HUES6 (cell line): Measurements from ENCODE around the gene PRAMEF12.
"Not testable (repeated sequence)": the region's sequence is repeated elsewhere in the genome, so short reads cannot be mapped to it uniquely, and the experiment has no call there.

Source experiments
- H3K27ac ChIP-seq: 2 replicates; pipeline ENCODE4 v1.7.0; 2013; ENCODE audit warnings: low read depth, mild to moderate bottlenecking, low read length, inconsistent platforms
- H3K27me3 ChIP-seq: 2 replicates; pipeline ENCODE4 v1.6.1; 2013; ENCODE audit warnings: low read length; ENCODE audit not compliant: control insufficient read depth, insufficient read depth
- H3K36me3 ChIP-seq: 2 replicates; pipeline ENCODE4 v1.6.1; 2013; ENCODE audit warnings: low read length; ENCODE audit not compliant: control insufficient read depth, insufficient read depth
- H3K4me1 ChIP-seq: 2 replicates; pipeline ENCODE4 v1.6.1; 2013; ENCODE audit warnings: low read length; ENCODE audit not compliant: control insufficient read depth, insufficient read depth
- H3K4me3 ChIP-seq: 2 replicates; pipeline ENCODE4 v1.5.1; 2013; ENCODE audit warnings: low read depth, low read length
- H3K9ac ChIP-seq: one replicate; pipeline ENCODE4 v1.6.1; 2013; ENCODE audit warnings: mild to moderate bottlenecking, low read length
- H3K9me3 ChIP-seq: 2 replicates; pipeline ENCODE4 v1.6.1; 2013; ENCODE audit warnings: low read depth, low read length; ENCODE audit not compliant: control insufficient read depth, insufficient read depth

Gene PRAMEF12

GRCh38 chr1:12773438-12773837 lies at the start of gene PRAMEF12:
PRAMEF12 (plus strand) TSS chr1:12773738; CDS start chr1:12774868, 1,130 bp downstream.
- H3K27me3 ChIP-seq: peaks cover 6% of the 10 kb centered on the region; the same call in 1 of the 2 replicates
- no peaks in the 10 kb centered on the region for H3K9me3 ChIP-seq
- no peaks in the 10 kb centered on the region for H3K36me3 ChIP-seq
- no peak within 1 kb of the TSS for H3K27ac ChIP-seq
- H3K9ac ChIP-seq: no peak within 1 kb of the TSS
- no peaks in the 10 kb centered on the region; the same call in 1 of the 2 replicates for H3K4me1 ChIP-seq
- H3K4me3 ChIP-seq: no peak within 1 kb of the TSS

- Histone ChIP-seq H3K36me3 (peaks cover 26% of the 10 kb centered on the region; the same call in 1 of the 2 replicates), H3K4me3 (no peak overlapping the region), H3K27ac (no peak overlapping the region), H3K9ac (no peak overlapping the region), H3K27me3 (no peaks in the 10 kb centered on the region), H3K9me3 (peaks cover 27% of the 10 kb centered on the region), H3K4me1 (no peaks in the 10 kb centered on the region)
These were observed 45.1 kb upstream of the PRAMEF12 start for GRCh38 chr1:12728391-12728790.

- Histone ChIP-seq H3K9me3 (peaks cover 27% of the 10 kb centered on the region), H3K27ac (no peak overlapping the region), H3K36me3 (peaks cover 26% of the 10 kb centered on the region; the same call in 1 of the 2 replicates), H3K27me3 (no peaks in the 10 kb centered on the region), H3K9ac (no peak overlapping the region), H3K4me3 (no peak overlapping the region), H3K4me1 (peaks cover 6% of the 10 kb centered on the region; the same call in 1 of the 2 replicates)
These were observed 43.4 kb upstream of the PRAMEF12 start for GRCh38 chr1:12730156-12730555.

- H3K9me3 ChIP-seq: peaks cover 32% of the 10 kb centered on the region
- not testable (repeated sequence) for H3K9ac ChIP-seq, H3K27ac ChIP-seq
These were observed 42.5 kb upstream of the PRAMEF12 start for GRCh38 chr1:12731084-12731483.

GRCh38 chr1:12734651-12735050 lies 38.9 kb upstream of the PRAMEF12 start:
- no peak overlapping the region for H3K4me3 ChIP-seq
- H3K36me3 ChIP-seq: peaks cover 5% of the 10 kb centered on the region; the same call in 1 of the 2 replicates
- peaks cover 6% of the 10 kb centered on the region; the same call in 1 of the 2 replicates for H3K4me1 ChIP-seq
- H3K9me3 ChIP-seq: peaks cover 17% of the 10 kb centered on the region
- H3K9ac ChIP-seq: no peak overlapping the region
- H3K27me3 ChIP-seq: no peaks in the 10 kb centered on the region
- no peak overlapping the region for H3K27ac ChIP-seq

More at GRCh38 chr1:12731084-12731483, 42.5 kb upstream of the PRAMEF12 start:
- peaks cover 24% of the 10 kb centered on the region; the same call in 1 of the 2 replicates for H3K36me3 ChIP-seq
- H3K4me1 ChIP-seq, H3K4me3 ChIP-seq, H3K27me3 ChIP-seq: not testable (repeated sequence)

- peaks cover 6% of the 10 kb centered on the region; the same call in 1 of the 2 replicates for H3K4me1 ChIP-seq
- H3K9ac ChIP-seq: no peak overlapping the region
- H3K27ac ChIP-seq: no peak overlapping the region
- H3K4me3 ChIP-seq: no peak overlapping the region
- peaks cover 3% of the 10 kb centered on the region; the same call in 1 of the 2 replicates for H3K36me3 ChIP-seq
- H3K27me3 ChIP-seq: no peaks in the 10 kb centered on the region
- peaks cover 9% of the 10 kb centered on the region; the same call in 1 of the 2 replicates for H3K9me3 ChIP-seq
These were observed 34.6 kb upstream of the PRAMEF12 start for GRCh38 chr1:12738934-12739333.

- H3K27me3 ChIP-seq: no peaks in the 10 kb centered on the region
- H3K9me3 ChIP-seq: peaks cover 9% of the 10 kb centered on the region; the same call in 1 of the 2 replicates
- no peak overlapping the region for H3K4me3 ChIP-seq
- H3K9ac ChIP-seq: no peak overlapping the region
- no peak overlapping the region for H3K27ac ChIP-seq
- peaks cover 3% of the 10 kb centered on the region; the same call in 1 of the 2 replicates for H3K36me3 ChIP-seq
- H3K4me1 ChIP-seq: peaks cover 5% of the 10 kb centered on the region; the same call in 1 of the 2 replicates
These were observed 33.9 kb upstream of the PRAMEF12 start for GRCh38 chr1:12739613-12740012.

GRCh38 chr1:12741946-12742345 lies 31.6 kb upstream of the PRAMEF12 start:
- Histone ChIP-seq H3K36me3 (no peaks in the 10 kb centered on the region), H3K9me3 (peaks cover 3% of the 10 kb centered on the region; the same call in 1 of the 2 replicates), H3K4me1 (no peaks in the 10 kb centered on the region), H3K4me3 (no peak overlapping the region), H3K9ac (no peak overlapping the region), H3K27me3 (no peaks in the 10 kb centered on the region), H3K27ac (no peak overlapping the region)

- H3K4me1 ChIP-seq: no peaks in the 10 kb centered on the region
- H3K4me3 ChIP-seq: no peak overlapping the region
- H3K9me3 ChIP-seq: peaks cover 8% of the 10 kb centered on the region; the same call in 1 of the 2 replicates
- H3K36me3 ChIP-seq: no peaks in the 10 kb centered on the region
- no peak overlapping the region for H3K27ac ChIP-seq
- H3K27me3 ChIP-seq: no peaks in the 10 kb centered on the region
- H3K9ac ChIP-seq: no peak overlapping the region
These were observed 28.2 kb upstream of the PRAMEF12 start for GRCh38 chr1:12745126-12745991.

GRCh38 chr1:12745992-12746323 lies 27.6 kb upstream of the PRAMEF12 start, which contains the start of gene CFAP107:
CFAP107 (plus strand) TSS chr1:12746200; CDS start chr1:12746431, 231 bp downstream.
- Histone ChIP-seq H3K4me3 (no peak within 1 kb of the TSS), H3K4me1 (no peaks in the 10 kb centered on the region), H3K9me3 (peaks cover 8% of the 10 kb centered on the region; the same call in 1 of the 2 replicates), H3K9ac (no peak within 1 kb of the TSS), H3K27ac (no peak within 1 kb of the TSS), H3K36me3 (no peaks in the 10 kb centered on the region), H3K27me3 (no peaks in the 10 kb centered on the region)

- H3K36me3 ChIP-seq: no peaks in the 10 kb centered on the region
These were observed 24.7 kb upstream of the PRAMEF12 start for GRCh38 chr1:12748778-12749355.

More at GRCh38 chr1:12748778-12749355, 24.7 kb upstream of the PRAMEF12 start:
- Histone ChIP-seq H3K4me3 (no peak overlapping the region), H3K4me1 (no peaks in the 10 kb centered on the region), H3K27ac (no peak overlapping the region), H3K9ac (no peak overlapping the region), H3K9me3 (peaks cover 8% of the 10 kb centered on the region; the same call in 1 of the 2 replicates), H3K27me3 (no peaks in the 10 kb centered on the region)
